ENCODE data around the gene SPZ1. TPM values are rescaled to one million over a fixed set of nuclear protein-coding genes. Genes with fewer than 3 reads are reported as not detected.
"Not testable (repeated sequence)": the region's sequence is repeated elsewhere in the genome, so short reads cannot be mapped to it uniquely, and the experiment has no call there.

The SPZ1 gene
- total RNA-seq, 1 donor from 2014 or later: not detected

DNA sequence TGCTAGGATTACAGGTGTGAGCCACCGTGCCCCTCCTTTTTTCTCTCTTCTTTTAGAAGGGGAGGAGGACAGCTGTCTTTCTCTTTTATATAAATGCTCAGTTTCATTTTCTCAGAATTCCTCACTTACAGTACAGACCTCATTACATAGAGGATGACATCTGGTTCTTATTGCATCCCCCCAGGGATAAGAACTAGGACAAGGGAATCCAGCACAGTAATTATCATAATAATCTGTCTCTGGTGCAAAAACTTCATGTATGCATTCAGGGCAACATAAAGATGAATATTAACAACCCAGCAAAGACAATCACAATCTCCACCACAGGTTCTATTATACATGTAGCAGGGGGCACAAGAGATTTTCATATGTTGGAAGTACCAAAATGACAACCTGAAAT, 5.1 kb downstream of the SPZ1 start:
- intact Hi-C loops (cut with micrococcal nuclease): no loop called here
- no peak for ATAC-seq
- DNase-seq: no peak

DNA sequence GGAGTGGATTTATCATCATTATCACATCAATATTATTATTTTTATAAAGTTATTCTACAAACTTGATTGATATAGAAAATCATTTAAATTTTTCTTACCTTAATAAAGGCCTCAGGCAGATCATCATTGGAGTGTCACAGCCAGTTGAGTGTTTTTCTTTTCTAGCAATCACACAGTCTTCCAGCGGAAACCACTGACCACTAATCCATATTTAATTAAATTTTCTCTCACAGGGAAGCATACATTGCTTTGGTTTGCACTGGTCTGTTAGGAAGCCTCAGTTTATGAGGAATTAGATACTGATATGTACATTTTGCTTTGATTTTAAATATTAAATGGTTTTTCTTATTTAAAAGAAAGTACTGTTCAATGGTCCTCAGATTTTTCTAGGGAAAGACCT, 6.7 kb downstream of the SPZ1 start:
- intact Hi-C loops (cut with micrococcal nuclease): no loop called here
- no peak for ATAC-seq

DNA sequence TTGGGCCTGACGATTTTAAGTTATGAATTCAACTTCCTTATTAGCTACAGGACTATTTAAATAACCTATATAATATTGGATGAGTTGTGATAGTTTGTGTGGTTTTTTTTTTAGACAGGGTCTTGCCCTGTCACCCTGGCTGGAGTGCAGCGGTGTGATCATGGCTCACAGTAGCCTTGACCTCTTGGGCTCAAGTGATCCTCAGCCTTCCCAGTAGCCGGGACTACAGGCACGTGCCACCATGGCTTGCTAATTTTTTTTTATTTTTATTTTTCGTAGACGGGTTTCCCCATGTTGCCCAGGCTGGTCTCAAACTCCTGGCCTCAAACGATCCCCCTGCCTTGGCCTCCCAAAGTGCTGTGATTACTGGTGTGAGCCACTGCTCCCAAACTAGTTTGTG, 17.6 kb downstream of the SPZ1 start:
- ATAC-seq (no peak), DNase-seq (no peak)
- intact Hi-C loops (cut with micrococcal nuclease): no loop called here

More for the DNA sequence above, 6.7 kb downstream of the SPZ1 start:
- no peak for DNase-seq

DNA sequence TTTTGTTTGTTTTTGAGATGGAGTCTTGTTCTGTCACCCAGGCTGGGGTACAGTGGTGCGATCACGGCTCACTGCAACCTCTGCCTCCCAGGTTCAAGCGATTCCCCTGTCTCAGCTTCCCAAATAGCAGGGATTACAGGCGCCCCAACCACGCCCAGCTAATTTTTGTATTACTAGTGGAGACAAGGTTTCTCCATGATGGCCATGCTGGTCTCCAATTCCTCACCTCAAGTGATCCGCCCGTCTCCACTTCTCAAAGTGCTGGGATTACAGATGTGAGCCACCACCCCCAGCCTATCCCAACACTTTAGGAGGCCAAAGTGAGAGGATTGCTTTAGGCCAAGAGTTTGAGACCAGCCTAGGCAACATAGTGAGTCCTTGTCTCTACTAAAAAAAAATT, 19.3 kb downstream of the SPZ1 start:
- no peak for ATAC-seq
- no peak for DNase-seq
- intact Hi-C loops (cut with micrococcal nuclease): no loop called here

DNA sequence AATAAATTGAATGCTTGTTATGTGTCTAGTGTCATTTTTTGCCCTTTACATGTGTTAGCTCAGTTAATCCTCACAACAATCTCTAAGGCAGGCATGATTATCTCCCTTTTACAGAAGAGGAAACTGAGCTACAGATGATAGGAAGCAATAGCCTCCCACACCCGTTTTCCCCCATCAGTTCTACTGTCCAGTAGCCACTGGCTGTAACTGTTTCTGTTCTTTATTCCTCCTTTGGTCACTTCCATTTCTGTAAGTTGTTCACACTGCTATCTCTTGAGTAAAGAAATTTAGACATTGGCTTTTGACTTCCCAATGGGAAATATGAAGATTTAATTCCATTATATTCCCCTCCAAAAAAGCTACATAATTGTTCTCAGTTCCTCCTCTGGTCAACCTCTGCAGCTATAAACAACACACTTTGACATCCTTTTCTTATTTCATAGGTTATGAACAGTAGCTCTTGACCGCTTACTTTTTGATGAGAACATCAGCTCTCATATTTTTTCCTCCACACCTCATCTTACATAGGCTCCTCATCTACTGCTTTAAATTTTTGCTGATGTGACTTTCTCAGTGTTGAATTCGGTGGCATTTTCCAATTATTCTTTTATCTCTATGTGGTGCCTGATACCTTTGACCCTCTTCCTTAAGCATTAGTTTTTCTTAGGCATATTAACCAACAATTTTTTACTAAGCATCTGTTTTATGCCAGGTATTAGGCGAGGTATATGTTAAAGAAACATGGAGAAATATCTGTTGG, 21.4 kb downstream of the SPZ1 start:
- DNase-seq (no peak), ATAC-seq (no peak)
- intact Hi-C loops (cut with micrococcal nuclease): no loop called here

DNA sequence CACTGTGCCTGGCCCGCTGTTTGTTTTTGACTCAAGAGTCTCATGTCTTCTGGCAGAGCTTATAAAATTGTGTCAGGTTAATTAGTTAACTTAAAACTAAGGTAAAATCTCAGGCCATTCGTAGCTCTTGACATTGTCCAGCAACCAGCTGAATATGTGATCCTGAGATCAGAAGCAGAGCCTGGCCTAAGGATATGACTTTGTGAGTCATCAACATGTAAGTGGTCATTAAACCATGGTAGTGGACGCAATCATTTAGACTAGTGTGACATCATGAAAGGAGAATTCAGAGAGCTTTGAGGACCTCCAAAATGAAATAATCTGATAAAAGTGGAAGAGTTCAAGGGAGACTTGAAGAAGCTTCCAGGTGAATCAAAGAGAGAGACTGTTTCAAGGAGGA, 23.3 kb downstream of the SPZ1 start:
- intact Hi-C loops (cut with micrococcal nuclease): no loop called here
- DNase-seq: no peak

DNA sequence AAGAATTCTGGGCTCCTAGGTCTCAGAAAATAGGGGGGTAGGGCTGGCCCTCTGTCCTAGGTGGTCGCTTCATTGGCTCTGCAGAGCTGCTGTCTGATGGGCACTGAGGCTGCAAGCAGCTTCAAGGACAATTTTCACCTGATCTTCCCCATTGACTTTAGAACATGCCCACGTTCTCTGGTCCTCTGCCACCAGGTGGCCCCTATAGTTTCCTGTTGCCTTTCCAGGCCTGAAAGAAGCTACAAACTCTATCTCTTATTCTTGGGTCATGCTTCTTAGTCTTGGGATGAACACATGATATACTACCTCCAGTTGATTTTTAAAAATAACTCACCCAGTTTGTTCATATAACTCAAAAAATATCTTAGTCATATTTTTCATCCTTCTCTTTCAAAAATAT, 26.3 kb downstream of the SPZ1 start:
- no peak for DNase-seq
- intact Hi-C loops (cut with micrococcal nuclease): no loop called here
- ATAC-seq: no peak

More for the DNA sequence above, 23.3 kb downstream of the SPZ1 start:
- ATAC-seq: no peak

DNA sequence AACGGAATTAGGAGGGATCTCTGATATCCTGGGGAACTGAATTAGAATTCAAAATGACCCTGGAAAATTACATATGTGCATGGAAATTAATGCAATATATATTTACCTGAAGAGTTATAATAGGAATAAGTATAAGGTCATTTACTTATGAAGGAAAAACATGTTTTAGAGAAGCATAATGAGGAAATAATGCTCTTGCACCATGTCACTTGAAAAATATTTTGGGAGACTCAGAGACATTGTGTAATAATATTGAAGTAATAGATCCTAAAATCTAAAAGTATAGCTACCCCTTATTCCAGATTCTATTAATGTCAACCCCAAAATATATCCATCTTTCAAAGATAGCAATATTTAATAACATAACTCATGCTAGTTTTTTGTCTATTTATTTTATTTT, 28.4 kb downstream of the SPZ1 start:
- ATAC-seq (no peak), DNase-seq (no peak)
- intact Hi-C loops (cut with micrococcal nuclease): no loop called here

DNA sequence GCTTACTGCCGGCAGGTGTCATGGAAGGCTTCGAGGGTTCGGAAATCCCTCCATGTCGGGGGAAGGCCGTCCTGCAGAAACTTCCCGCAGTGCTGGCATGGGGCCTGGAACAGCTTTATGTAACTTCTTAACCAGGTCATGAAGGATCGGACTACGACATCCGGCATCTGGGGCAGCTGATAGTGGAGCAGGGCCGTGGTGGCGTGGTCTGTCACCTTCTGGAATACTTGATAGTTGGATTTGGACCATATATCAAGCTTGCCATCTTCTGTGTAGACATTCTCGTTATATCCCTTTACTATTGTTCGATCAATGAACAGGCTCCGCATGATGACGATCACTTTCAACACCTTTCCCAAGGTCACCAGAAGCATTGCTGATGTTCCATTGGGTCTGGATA, 31.2 kb downstream of the SPZ1 start:
- DNase-seq; ATAC-seq; intact Hi-C loops (cut with micrococcal nuclease): not testable (repeated sequence)

DNA sequence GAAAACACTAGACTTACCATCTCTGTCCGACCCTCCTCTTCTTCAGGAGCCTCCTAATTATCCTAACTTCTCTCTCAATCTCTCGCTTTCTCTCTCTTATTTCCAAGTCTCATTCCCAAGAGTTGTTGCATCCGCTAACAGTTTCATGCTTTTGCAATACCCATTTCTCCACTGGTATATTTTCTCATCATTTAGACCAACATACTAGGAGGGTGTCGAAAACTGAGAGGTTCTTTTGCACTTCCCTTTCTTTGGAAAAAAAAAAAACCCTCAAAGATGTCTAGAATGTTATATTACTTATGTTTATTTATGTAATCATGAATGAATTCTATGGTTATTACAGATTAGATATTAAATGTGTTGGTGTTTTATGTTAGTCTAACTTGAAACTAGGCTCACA, 35.9 kb downstream of the SPZ1 start:
- DNase-seq (no peak), ATAC-seq (no peak)
- intact Hi-C loops (cut with micrococcal nuclease): no loop called here

DNA sequence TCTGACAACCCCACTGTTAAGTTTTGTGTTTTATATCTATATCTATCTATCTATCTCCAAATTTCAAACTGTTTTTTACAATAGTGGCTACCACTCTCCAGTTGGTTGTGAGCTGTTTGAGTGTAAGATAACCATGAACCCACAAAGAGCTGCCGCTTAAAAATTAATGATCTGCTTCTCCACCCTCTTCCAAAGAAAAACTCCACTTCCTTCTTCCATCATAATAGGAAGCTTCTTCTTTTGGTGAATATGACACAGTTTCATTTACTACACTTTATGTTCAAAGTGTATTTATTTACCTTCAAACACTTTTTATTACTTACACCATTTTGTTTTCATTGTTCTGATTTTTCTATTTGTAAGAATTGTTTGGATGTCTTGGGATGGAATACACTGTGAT, 37.9 kb downstream of the SPZ1 start:
- DNase-seq: no peak
- ATAC-seq: no peak
- intact Hi-C loops (cut with micrococcal nuclease): no loop called here

DNA sequence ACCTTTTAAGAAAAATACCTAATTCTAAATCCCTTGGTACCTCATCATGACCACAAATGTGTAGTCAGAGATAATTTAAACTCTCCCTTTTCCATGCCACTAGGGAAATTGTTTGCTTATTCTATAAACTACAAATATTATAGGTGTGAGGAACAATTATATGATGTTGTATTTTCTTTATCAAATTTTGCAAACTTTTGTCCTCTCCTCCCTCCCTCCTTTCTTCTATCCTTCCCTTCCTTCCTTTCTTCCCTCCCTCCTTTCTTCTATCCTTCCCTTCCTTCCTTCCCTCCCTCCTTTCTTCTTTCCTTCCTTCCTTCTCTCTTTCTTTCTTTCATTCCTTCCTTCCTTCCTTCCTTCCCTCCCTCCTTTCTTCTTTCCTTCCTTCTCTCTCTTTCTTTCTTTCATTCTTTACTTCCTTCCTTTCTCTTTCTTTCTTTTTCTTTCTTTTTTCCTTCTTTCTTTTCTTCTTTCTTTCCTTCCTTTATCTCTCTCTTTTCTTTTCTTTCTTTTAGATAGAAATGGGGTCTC, 41.2 kb downstream of the SPZ1 start:
- ATAC-seq (no peak), DNase-seq (no peak)
- intact Hi-C loops (cut with micrococcal nuclease): no loop called here

DNA sequence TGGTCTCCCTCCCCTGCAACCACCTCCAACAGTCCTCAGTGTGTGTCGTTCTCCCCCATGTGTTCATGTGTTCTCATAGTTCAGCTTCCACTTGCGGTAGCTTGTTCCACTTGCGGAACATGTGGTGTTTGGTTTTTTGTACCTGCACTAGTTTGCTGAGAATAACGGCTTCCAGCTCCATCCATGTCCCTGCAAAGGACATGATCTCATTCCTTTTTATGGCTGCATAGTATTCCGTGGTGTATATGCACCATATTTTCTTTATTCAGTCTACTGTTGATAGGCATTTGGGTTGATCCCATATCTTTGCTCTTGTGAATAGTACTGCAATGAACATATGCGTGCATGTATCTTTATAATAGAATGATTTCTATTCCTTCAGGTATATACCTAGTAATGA, 45.1 kb downstream of the SPZ1 start:
- intact Hi-C loops (cut with micrococcal nuclease): no loop called here
- ATAC-seq: no peak
- no peak for DNase-seq

DNA sequence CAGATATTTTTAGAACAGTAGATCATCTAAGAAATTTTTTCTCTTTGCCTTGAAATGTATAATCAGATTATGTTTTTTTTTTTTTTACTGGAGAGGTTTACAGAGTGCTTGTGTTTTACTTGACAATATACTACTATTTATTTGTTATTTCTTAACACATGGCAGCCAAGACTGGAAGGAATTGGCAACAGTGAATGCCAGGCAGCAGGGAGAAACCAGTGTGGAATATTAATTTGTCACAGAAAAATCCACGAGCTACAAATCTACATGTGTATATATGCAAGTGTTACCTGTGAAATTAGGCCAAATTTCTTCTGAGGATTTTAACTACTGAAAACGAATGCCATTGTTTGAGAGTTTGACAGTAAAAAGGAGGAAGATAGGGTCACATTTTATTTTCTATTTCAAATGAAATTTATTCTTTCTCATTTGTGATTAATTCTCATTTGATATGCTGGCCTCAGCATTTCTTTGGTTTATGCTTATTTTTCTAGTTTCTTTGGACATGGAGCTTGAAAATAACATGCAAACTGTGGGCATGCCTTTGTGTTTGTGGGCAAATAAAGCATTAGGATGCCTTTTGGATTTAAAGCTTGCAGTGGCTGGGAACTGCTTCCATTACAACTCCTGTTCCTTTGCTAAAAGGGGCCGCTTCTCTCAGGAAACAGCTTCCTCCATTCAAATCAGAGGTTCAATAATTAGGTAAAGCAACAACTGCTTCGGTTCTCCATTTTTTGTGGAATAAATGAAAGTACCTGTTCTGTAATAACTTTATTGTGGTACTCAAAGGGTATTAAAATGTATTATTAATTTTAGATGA, 49.1 kb downstream of the SPZ1 start:
- ATAC-seq: no peak
- DNase-seq: no peak
- intact Hi-C loops (cut with micrococcal nuclease): no loop called here

DNA sequence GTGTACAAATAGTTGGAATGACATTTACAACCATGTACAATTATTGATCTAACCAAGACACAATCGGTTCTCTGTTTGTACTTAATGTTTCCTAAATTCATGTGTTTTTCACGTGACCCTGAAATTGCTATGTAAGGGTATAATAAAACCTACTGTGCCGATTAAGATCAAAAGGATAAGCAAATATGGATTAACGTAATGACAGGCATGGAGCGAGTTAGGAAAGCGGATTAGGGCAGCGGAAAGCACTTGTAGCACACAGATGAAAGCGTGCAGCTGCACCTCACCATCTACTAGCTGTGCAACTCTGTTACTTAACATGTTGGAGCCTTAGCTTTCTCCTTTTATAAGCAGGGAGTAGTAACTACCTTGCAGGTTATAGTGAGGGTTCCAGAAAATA, 49.7 kb downstream of the SPZ1 start:
- DNase-seq (no peak), ATAC-seq (no peak)
- intact Hi-C loops (cut with micrococcal nuclease): no loop called here

DNA sequence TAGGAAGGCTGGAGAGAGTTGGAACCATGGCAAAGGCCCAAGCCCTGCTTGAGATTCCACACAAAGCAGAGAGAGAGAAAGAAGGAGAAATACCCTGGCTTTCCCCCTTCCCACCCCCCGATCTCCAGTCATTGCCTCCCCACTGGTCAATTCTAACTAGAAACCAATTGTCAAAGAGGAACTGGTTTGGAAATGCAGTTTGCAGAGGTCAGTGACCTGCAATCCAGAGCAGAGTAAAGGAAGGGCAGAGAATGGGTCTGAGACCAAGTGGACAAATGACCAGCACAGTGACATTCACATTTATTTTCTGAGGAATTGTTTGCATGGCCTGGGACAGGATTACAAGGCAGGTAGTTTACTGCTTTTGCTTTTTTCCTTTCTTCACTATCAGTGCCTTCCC, 50.6 kb downstream of the SPZ1 start:
- no peak for DNase-seq
- intact Hi-C loops (cut with micrococcal nuclease): no loop called here
- no peak for ATAC-seq

Other genes with a start within 250 kb of the SPZ1 start
- 13.7 TPM for gene SERINC5, start 64.0 kb upstream of the SPZ1 start, total RNA-seq
- gene ZFYVE16, start 88.1 kb downstream of the SPZ1 start, total RNA-seq: 30.5 TPM
- 1.8 TPM for gene FAM151B, start 168.1 kb downstream of the SPZ1 start, total RNA-seq

All from left ventricle myocardium superior (tissue), 1 donor.